Activated CD4-positive, alpha-beta T cell treated with anti-CD3 and anti-CD28 coated beads, Interleukin-10, Interleukin-2, amounts not matched to agents 100 ng/mL and 50 ng/mL, durations not matched to agents 16 hours and 8 hours (primary cell): Measurements from ENCODE around the gene PRKCI.
A peak's percentile ranks its signal among the peaks of the same experiment; 100 is the strongest.

Experiments used
- DNase-seq: peaks from one replicate; pipeline ENCODE4 v3.0.0-alpha.2; 2020

The PRKCI gene

DNA sequence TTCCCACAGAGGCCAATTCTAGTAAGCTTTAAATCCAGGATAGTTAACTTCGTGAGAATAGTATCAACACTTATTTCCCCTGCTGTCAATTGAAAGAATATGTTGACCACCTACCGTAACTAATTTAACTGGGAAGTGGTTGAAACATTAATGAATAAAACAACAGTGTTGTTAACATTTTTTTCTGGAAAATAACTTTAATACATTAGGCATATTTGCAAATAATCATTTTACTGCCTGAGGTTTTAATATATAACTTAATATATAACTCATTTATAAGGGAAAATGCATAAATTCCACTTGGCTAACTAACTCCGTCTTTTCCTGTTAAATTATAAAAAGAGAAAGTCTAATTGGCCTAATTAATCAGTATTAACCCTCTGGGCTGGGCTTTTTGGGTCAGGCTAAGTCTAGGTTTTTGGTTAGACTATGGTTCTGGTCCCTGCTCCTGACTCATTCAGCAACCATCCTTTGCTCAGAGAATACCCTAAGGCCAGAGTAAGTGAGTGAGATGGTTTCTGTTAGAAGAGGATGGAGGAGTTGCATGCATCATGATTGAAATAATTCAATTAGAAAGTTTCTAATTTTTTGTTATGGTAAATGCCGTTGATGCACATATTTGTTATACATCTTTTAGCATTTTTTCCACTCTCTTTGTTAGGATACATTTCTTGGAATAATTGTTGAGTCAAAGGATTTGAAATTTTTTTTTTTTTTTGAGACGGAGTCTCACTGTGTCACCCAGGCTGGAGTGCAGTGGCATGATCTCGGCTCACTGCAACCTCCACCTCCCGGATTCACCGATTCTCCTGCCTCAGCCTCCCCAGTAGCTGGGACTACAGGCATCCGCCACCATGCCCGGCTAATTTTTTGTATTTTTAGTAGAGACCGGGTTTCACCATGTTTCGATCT is 124.5 kb downstream of the PRKCI start:
- no peak for DNase-seq

DNA sequence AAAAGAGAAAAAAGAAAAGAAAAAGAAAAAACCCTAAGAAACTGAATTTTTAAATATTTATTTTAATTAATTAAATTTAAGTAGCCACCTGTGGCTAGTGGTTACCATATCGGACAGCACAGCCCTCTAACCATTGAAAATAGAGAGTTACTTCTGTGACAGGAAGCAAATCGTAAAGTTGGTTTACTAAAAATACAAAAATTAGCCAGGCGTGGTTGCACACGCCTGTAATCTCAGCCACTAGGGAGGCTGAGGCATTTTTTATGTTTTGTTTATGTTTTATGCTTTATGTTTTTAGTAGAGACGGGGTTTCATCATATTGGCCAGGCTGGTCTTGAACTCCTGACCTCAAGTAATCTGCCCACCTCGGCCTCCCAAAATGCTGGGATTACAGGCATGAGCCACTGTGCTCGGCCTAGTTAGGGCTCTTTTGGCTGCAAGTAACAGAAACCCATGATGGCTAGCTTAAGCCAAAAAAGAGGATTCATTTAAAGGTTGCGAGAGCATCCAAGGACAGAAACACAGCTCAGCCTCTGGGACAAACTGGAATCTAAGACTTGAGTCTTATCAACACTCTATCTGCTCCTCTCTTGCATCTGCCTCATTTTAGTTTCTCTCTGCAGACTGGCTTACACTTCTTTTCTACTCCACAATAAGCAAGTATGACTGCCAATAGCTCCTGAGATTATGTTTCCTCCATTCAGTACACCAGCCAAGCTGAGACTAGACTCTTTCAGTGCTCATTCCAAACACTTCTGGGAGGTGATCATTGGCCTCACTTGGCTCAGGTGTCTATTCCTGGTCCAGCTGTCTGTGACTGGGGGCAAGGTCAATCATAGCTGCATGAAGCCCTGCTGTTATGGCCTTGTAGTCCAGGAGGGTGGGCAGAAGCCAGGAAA is 128.5 kb downstream of the PRKCI start:
- DNase-seq = no peak

DNA sequence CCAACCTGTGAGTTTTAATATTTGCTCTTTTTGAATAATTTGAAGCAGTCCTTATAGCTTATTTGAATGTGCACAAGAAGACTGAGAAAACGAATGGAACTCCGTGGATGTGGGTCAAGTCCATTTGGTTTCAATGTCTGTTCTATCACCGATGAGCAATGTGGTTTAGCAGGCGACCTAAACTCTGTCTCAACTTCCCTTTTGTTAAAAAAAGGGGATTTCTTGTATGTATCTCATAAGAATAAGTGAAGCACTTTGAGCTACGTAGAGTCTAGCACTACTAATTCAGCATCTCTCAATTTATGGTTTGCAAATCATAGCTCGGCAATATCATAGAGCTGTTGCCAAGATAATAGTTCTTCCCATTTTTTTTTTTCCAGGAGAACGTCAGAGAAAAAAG is 130.7 kb downstream of the PRKCI start:
- peak; percentile 3 for DNase-seq

DNA sequence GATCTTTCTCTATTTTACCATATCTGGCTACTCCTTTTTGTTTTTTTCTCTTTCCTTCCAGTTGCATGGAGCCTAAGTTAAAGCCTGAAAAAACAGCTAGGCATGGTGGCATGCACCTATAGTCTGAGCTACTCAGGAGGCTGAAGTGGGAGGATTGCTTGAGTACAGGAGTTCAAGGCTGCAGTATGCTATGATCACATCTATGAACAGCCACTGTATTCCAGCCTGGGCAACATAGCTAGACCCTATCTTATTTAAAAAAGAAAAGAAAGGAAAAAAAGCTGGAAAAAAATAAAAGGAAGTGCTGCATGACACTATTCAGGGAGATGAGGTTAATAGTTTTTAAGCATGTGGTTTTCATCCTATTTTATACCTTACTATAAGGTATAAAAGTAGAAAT is 131.3 kb downstream of the PRKCI start:
- no peak for DNase-seq

DNA sequence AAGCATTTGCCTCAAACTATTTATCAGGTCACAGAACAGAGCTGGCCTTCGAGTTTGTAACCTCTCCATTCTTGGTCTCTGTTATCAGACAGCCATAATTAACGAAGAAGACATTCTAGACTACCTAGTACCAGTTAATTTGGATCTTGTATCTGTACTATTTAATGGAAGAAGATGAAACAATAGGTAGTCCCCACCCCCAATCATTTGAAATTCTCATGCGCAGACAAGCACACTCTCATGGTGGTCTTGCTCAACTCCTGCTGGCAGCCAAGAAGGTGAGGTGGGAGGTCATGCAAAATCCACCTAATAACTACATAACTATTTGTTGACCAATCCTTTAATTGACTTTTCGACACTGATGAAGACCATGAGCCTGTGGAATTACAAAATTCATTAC is 132.5 kb downstream of the PRKCI start:
- no peak for DNase-seq
